ENCODE results near the gene UAP1.
"Not testable (repeated sequence)": the region's sequence is repeated elsewhere in the genome, so short reads cannot be mapped to it uniquely, and the experiment has no call there.

UAP1 gene

DNA sequence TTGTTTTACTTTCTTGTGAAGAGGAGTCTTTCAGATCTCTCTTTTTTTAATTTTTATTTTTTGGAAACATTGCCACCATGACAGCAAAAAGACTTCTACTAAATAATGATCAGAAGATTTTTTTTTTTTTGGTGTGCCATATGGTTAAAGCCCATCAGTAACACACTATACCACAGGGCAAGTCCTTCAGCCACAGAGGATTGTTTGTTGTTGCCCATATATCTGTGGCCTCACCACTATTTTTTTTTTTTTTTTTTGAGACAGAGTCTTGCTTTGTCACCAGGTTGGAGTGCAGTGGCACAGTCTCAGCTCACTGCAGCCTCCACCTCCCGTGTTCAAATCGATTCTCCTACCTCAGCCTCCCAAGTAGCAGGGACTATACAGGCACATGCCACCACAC, 29.2 kb downstream of the UAP1 start:
- H3K4me3 ChIP-seq (ENCODE audit: low read length): no peak overlapping the region
- TF ChIP-seq, protein P1, sequence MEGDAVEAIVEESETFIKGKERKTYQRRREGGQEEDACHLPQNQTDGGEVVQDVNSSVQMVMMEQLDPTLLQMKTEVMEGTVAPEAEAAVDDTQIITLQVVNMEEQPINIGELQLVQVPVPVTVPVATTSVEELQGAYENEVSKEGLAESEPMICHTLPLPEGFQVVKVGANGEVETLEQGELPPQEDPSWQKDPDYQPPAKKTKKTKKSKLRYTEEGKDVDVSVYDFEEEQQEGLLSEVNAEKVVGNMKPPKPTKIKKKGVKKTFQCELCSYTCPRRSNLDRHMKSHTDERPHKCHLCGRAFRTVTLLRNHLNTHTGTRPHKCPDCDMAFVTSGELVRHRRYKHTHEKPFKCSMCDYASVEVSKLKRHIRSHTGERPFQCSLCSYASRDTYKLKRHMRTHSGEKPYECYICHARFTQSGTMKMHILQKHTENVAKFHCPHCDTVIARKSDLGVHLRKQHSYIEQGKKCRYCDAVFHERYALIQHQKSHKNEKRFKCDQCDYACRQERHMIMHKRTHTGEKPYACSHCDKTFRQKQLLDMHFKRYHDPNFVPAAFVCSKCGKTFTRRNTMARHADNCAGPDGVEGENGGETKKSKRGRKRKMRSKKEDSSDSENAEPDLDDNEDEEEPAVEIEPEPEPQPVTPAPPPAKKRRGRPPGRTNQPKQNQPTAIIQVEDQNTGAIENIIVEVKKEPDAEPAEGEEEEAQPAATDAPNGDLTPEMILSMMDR (conservative IDR thresholded peaks at IDR 0.05; ENCODE audit: low read depth, low read length): no peak
- DNase-seq (ENCODE audit: low read depth): no peak

DNA sequence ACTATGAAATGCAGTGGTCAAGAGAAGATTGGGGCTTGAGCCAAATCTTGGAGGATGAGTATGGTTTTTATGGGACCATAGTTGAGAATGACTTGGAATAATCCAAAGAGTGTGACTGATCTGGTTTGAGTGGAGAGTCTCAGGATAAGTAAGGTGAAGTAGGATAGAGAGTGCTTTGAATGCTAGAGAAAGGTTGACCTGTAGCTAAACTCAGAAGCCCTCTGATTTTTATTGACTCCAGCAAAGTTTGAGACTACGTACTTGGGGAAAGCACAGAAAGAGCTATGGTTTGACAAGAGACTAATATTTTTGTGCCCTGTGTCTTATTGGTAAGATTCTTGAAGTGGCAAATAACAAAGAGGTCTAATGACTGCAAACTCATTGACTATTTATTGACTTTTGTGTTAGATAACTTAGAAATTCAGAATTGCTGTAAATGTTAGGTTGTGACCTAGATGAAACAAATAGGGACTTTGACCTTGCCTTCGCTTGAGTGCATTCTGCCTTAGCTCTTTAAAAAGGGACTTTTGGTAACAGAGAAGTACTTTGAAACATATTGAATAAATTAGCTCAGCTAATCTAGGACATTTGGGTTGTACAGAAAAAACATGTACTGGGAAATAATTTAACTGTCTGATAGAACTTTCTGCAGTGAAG, 35.1 kb downstream of the UAP1 start:
- DNase-seq (ENCODE audit: low read depth): no peak
- TF ChIP-seq, protein P1 (conservative IDR thresholded peaks at IDR 0.05; ENCODE audit: low read depth, low read length): no peak
- no peak overlapping the region for H3K4me3 ChIP-seq (ENCODE audit: low read length)

DNA sequence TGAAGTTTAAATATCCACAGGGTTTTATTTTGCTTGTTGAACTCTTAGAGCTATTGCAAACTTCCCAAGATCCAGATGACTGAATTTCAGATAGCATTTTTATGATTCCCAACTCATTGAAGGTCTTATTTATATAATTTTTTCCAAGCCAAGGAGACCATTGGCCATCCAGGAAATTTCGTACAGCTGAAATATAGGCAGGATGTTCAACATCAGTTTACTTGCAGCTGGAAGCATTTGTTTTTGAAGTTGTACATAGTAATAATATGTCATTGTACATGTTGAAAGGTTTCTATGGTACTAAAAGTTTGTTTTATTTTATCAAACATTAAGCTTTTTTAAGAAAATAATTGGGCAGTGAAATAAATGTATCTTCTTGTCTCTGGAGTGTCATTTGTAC, 37.9 kb downstream of the UAP1 start:
- H3K4me3 ChIP-seq (ENCODE audit: low read length): no peak overlapping the region
- TF ChIP-seq, protein P1 (conservative IDR thresholded peaks at IDR 0.05; ENCODE audit: low read depth, low read length): no peak
- no peak for DNase-seq (ENCODE audit: low read depth)

DNA sequence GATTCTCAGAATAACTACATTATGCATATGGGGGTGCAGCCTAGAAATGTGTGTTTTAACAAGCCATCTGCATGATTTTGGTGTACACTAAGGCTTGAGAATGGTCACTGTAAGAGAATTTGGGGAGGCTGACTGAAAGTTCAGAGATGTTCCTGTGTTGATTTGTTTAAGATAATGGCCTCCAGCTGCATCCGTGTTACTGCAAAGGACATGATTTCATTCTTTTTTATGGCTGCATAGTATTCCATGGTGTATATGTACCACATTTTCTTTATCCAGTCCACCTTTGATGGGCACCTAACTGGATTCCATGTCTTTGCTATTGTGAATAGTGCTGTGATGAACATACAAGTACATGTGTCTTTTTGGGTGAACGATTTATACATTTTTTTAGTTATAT, 41.6 kb downstream of the UAP1 start:
- not testable (repeated sequence) for H3K4me3 ChIP-seq (ENCODE audit: low read length); DNase-seq (ENCODE audit: low read depth)

DNA sequence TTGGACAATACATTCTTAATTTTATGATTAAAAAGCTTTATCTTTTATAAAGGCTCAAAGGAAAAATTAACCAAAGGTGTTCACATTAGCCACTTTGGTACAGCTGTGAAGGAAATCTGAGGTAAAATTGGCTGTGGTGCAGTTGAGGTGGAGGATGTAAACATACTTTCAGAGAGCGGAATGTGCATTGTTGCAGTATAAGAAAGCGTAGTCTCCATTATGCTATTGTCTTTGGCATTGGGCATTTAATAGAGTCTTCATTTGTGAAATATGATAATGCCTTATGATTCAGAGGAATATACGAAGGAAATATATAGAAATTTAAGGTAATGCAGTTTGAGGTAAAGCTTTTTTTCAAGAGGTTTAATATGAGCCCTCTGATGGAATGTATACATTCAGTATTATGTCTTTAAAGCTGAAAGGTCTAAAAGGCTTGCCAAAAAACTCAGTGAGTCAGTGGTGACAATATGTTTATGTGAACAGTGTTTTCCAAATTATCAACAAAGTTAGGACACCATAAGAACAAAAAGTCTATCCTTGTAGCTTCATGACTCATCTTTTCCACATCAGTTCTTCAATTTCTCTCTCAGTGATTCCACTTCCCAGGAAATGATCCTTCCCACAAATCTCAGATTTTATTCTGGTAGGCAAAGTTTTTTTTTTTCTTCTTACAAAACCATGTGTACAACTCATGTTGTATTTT, 43.9 kb downstream of the UAP1 start:
- H3K4me3 ChIP-seq (ENCODE audit: low read length): no peak overlapping the region
- peak; percentile 21 for DNase-seq (ENCODE audit: low read depth)
- TF ChIP-seq, protein P1 (conservative IDR thresholded peaks at IDR 0.05; ENCODE audit: low read depth, low read length): no peak

DNA sequence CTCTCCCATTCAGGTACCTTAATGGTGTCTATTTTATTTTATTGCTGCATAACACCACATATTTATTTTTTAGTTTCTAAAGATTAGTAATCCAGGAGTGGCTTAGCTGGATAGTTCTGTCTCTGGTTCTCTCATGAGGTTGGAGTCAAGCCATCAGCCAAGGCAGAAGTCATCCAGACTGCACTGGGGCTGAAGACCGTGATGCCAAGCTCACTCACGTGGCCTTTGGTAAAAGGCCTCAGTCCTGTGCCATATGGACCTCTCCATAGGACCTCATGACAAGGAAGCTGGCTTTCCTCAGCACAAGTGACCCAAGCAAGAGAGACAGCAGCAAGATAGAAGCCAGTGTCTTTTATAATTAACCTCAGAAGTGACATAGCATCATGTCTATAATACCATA, 47.8 kb downstream of the UAP1 start:
- no peak overlapping the region for H3K4me3 ChIP-seq (ENCODE audit: low read length)
- TF ChIP-seq, protein P1 (conservative IDR thresholded peaks at IDR 0.05; ENCODE audit: low read depth, low read length): no peak
- DNase-seq (ENCODE audit: low read depth): no peak

DNA sequence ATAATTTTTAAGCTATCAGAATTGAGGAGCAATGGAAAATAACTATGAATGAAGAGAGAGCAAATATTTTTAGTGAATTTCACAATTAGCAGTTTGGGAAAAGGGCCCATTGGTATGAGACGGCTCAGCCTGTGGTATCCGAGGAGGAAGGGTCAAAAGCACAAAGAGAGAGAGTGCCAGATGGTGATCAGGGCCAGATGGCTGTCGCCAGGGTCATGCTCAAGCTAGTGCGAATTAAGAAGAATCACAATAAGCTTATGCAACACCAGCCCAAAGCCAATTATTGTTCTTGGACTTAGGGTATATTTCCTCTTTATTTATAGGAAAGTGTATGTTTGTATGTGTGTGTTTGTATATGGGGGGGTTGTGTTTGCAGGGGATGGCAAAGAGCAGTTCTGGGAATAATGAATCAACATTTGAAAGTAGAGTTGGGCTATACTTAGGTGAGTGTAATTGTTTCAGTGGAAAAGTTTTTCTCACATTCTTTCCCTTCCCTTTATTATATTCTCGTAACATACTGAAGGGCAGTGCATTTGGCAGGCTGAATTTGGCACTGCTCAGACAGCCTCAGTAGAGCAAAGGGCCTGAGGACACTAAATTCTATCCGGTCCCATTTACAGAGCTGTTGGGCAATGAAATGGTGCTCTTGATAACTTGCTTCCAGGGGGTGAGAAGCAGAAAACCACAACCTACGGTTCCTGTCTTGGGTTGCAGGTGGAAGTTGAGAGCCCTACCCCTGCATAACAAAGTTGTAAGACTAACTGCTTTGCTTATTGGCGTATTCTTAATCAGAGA, 51.3 kb downstream of the UAP1 start:
- H3K4me3 ChIP-seq (ENCODE audit: low read length): no peak overlapping the region
- TF ChIP-seq, protein P1 (conservative IDR thresholded peaks at IDR 0.05; ENCODE audit: low read depth, low read length): no peak
- no peak for DNase-seq (ENCODE audit: low read depth)
